Liver (tissue), 9 donors: ENCODE measurements around the gene DOCK8. TPM values are rescaled to one million over a fixed set of nuclear protein-coding genes. Genes with fewer than 3 reads are reported as not detected.
A peak's percentile ranks its signal among the peaks of the same experiment; 100 is the strongest.

Experiments
- DNase-seq: peaks from one replicate; pipeline ENCODE4 v3.0.0-alpha.2; 2017; ENCODE audit warnings: low spot score
- H3K27ac ChIP-seq, 2 donors: one replicate each; pipeline ENCODE4 v1.7.0; 2013; ENCODE audit warnings: inconsistent platforms in 2 of 2, low read length in 2 of 2, control low read depth in 1 of 2, low read depth in 1 of 2, mild to moderate bottlenecking in 1 of 2
- H3K27me3 ChIP-seq, 4 donors: one replicate each; pipeline versions ENCODE4 v1.6.1 to v1.7.0; 2013; ENCODE audit warnings: low read length in 3 of 4, inconsistent platforms in 1 of 4, mild to moderate bottlenecking in 1 of 4, moderate library complexity in 1 of 4; ENCODE audit not compliant: control insufficient read depth in 4 of 4, insufficient read depth in 4 of 4
- H3K36me3 ChIP-seq, 4 donors: one replicate each; pipeline versions ENCODE4 v1.6.1 to v1.7.0; 2013; ENCODE audit warnings: low read length in 3 of 4, mild to moderate bottlenecking in 3 of 4, low read depth in 1 of 4, moderate library complexity in 1 of 4; ENCODE audit not compliant: control insufficient read depth in 4 of 4, insufficient read depth in 3 of 4
- H3K4me1 ChIP-seq, 4 donors: one replicate each; pipeline versions ENCODE4 v1.6.1 to v1.7.0; 2013; ENCODE audit warnings: low read length in 3 of 4, mild to moderate bottlenecking in 3 of 4, moderate library complexity in 1 of 4; ENCODE audit not compliant: control insufficient read depth in 4 of 4, insufficient read depth in 4 of 4
- H3K4me3 ChIP-seq, 3 donors: one replicate each; pipeline versions ENCODE4 v1.6.1 to v1.7.0; 2013; ENCODE audit warnings: low read length in 3 of 3, control low read depth in 1 of 3, low read depth in 1 of 3, mild to moderate bottlenecking in 1 of 3
- H3K9ac ChIP-seq, 2 donors: one replicate each; pipeline ENCODE4 v1.7.0; 2013; ENCODE audit warnings: low read length in 2 of 2, mild to moderate bottlenecking in 2 of 2, moderate library complexity in 2 of 2, control low read depth in 1 of 2, low read depth in 1 of 2
- H3K9me3 ChIP-seq, 4 donors: one replicate each; pipeline versions ENCODE4 v1.6.1 to v1.7.0; 2013; ENCODE audit warnings: low read length in 3 of 4; ENCODE audit not compliant: control insufficient read depth in 4 of 4
- CTCF ChIP-seq: fragments of 150-350 bp; IDR thresholded peaks from 2 replicates; pipeline ENCODE4 v1.5.1; 2017; ENCODE audit warnings: improper control_type of control experiment, low read depth, low read length; ENCODE audit not compliant: missing input control
- FOXA2 ChIP-seq: IDR thresholded peaks from 2 replicates; pipeline ENCODE4 v1.6.1; 2016; ENCODE audit warnings: antibody characterized with exemption
- HNF4A ChIP-seq, 2 donors: conservative IDR thresholded peaks; 2 replicates each; pipeline ENCODE4 v1.6.1; 2016; ENCODE audit warnings: antibody characterized with exemption in 2 of 2, mild to moderate bottlenecking in 2 of 2
- HNF4G ChIP-seq: IDR thresholded peaks from 2 replicates; pipeline ENCODE4 v1.6.1; 2016; ENCODE audit warnings: antibody characterized with exemption
- JUND ChIP-seq, 2 donors: IDR thresholded peaks; 2 replicates each; pipeline ENCODE4 v1.6.1; 2016; ENCODE audit warnings: antibody characterized with exemption in 2 of 2
- RAD21 ChIP-seq, 2 donors: IDR thresholded peaks; 2 replicates each; pipeline ENCODE4 v1.6.1; 2016; ENCODE audit warnings: antibody characterized with exemption in 2 of 2, mild to moderate bottlenecking in 2 of 2
- REST ChIP-seq: IDR thresholded peaks from 2 replicates; pipeline ENCODE4 v1.6.1; 2016; ENCODE audit warnings: antibody characterized with exemption, mild to moderate bottlenecking
- RXRA ChIP-seq, 2 donors: IDR thresholded peaks; 2 replicates each; pipeline ENCODE4 v1.6.1; 2017 to 2018; ENCODE audit warnings: antibody characterized with exemption in 2 of 2, mild to moderate bottlenecking in 1 of 2
- SP1 ChIP-seq: IDR thresholded peaks from 2 replicates; pipeline ENCODE4 v1.6.1; 2018; ENCODE audit warnings: antibody characterized with exemption, mild to moderate bottlenecking
- YY1 ChIP-seq: IDR thresholded peaks from 2 replicates; pipeline ENCODE4 v1.6.1; 2016; ENCODE audit warnings: antibody characterized with exemption, mild to moderate bottlenecking
- ZBTB33 ChIP-seq: IDR thresholded peaks from 2 replicates; pipeline ENCODE4 v1.6.1; 2016; ENCODE audit warnings: antibody characterized with exemption
- WGBS: extraction: QIAGEN DNeasy Blood & Tissue Kit; methylation state at CpG from one replicate; pipeline ENCODE4 v1.1.7; 2013; 5-methylcytosine and 5-hydroxymethylcytosine counted together
- polyA plus RNA-seq, 2 donors: library from polyadenylated mRNA; stranded (reverse) in 1 of 2; unstranded in 1 of 2; fragments of 200-250 nt in 1 of 2; fragments of >200 nt in 1 of 2; fragmentation: Nextera tagmentation in 1 of 2; extraction: Ambion mirVana in 1 of 2; gene quantifications; one replicate each; pipeline versions ENCODE4 v1.2.1 to v1.2.3, GENCODE V29; 2013 to 2015
- total RNA-seq, 2 donors: library from RNA; depleted of rRNA; stranded (reverse); fragments of >200 nt; gene quantifications; one replicate each; pipeline ENCODE4 v1.2.3, GENCODE V29; 2014
- TF ChIP-seq, protein P1 (sequence below): IDR thresholded peaks from 2 replicates; pipeline ENCODE4 v1.6.1; 2016; ENCODE audit warnings: antibody characterized with exemption
- donor health status: healthy.
- donor health status: healthy.
- donor health status: healthy.
- donor health status: healthy.
- donor health status: healthy.

The DOCK8 gene
- total and polyA plus RNA-seq, 4 donors, result 3.8 to 22.6 (median 7.4) TPM

DNA sequence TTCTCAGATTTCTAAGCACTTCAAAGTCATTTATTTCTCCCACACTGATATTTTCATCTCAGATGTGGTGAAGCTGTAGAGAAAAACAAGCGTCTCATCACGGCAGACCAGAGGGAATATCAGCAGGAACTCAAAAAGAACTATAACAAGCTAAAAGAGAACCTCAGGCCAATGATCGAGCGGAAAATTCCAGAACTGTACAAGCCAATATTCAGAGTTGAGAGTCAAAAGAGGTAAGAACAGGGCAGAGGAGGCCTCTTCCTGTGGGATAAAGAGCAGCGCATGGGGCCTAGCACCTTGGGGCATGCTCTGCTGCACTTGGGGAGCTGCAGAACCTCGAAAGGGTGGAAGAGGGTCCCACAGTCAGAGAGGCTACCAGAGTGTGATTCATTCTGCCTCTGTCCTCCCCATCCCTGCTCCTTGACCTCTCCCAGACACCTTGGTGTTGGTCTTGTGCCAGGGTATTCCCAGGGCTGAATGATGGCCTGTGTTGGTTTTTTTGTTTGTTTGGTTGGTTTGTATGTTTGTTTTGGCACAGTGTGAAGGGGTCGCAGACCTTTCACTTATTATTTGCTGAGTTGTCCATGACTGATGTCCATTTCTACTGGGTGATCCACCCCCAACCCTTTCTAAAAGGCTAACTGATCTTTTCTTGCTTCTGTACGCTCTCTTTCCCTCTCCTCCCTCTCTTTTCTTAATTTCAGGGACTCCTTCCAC lies 248.9 kb downstream of the DOCK8 start:
- Histone ChIP-seq H3K27ac (no peak overlapping the region), H3K9ac (no peak overlapping the region), H3K36me3 (peaks cover 0 to 4% (median under 1%) of the 10 kb centered on the region in 4 donors), H3K4me1 (peaks cover 0 to 15% (median 10%) of the 10 kb centered on the region in 4 donors), H3K4me3 (no peak overlapping the region), H3K9me3 (no peaks in the 10 kb centered on the region), H3K27me3 (peaks cover 0 to 11% (median 0%) of the 10 kb centered on the region in 4 donors)
- 76% methylated on average over 8 of the region's 8 CpGs for WGBS
- peak; percentile 43 for DNase-seq
- TF ChIP-seq REST (no peak), FOXA2 (peak; percentile 15), JUND (IDR thresholded peaks at IDR 0.05) (no peak), RXRA (IDR thresholded peaks at IDR 0.05) (peak in 1 of 2 donors; percentile 46), HNF4A (conservative IDR thresholded peaks at IDR 0.05) (peak in 1 of 2 donors; percentile 7)

DNA sequence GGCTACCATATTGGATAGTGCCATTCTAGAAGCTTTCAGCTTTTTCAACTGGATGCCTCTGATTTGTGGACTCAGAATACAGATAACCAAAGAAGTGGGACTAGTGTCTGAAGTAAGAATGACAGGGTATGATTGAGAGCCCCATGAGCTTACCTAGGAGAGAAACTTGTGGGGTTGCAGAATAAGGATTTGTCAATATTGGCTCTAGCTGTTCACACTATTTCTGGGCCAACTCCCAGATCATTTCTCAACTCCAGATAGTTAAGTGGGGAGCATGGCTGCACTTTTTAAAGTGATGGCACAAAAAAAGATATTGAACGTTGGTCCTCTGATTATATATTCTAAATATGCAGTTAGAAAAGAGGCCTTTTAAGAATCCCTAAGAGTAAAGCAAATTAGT lies 252.1 kb downstream of the DOCK8 start:
- DNase-seq, result no peak
- 33% methylated on average over 1 of the region's 1 CpG for WGBS
- H3K27ac ChIP-seq, result no peak overlapping the region
- no peak for TF ChIP-seq JUND (IDR thresholded peaks at IDR 0.05)
- no peak for TF ChIP-seq ZBTB33
- no peak for TF ChIP-seq HNF4A (conservative IDR thresholded peaks at IDR 0.05)
- TF ChIP-seq FOXA2, result peak; percentile 85
- TF ChIP-seq, protein P1, sequence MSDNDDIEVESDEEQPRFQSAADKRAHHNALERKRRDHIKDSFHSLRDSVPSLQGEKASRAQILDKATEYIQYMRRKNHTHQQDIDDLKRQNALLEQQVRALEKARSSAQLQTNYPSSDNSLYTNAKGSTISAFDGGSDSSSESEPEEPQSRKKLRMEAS, result peak; percentile 25
- no peak for TF ChIP-seq SP1
- peak in 1 of 2 donors; percentile 7 for TF ChIP-seq RAD21 (IDR thresholded peaks at IDR 0.05)
- TF ChIP-seq RXRA (IDR thresholded peaks at IDR 0.05), result peak in 1 of 2 donors; percentile 34
- TF ChIP-seq YY1, result peak; percentile 39
- TF ChIP-seq CTCF, result no peak
- no peak for TF ChIP-seq HNF4G
- no peak overlapping the region for H3K4me3 ChIP-seq
- H3K9me3 ChIP-seq, result no peaks in the 10 kb centered on the region
- peaks cover 0 to 11% (median 0%) of the 10 kb centered on the region in 4 donors for H3K27me3 ChIP-seq
- H3K4me1 ChIP-seq, result peaks cover 0 to 34% (median 25%) of the 10 kb centered on the region in 4 donors
- peaks cover 0 to 4% (median under 1%) of the 10 kb centered on the region in 4 donors for H3K36me3 ChIP-seq
- H3K9ac ChIP-seq, result no peak overlapping the region
